GM20000 (cell line): ENCODE measurements around the gene CSK.
A peak's percentile ranks its signal among the peaks of the same experiment; 100 is the strongest.

Source experiments
- DNase-seq: peaks from one replicate; pipeline ENCODE4 v3.0.0; 2012; ENCODE audit warnings: low spot score
- TF ChIP-seq, protein P1 (sequence below): IDR thresholded peaks from 2 replicates; pipeline ENCODE4 v1.5.1; 2012; ENCODE audit warnings: mild to moderate bottlenecking, control low read depth; ENCODE audit errors: extremely low read depth, missing control alignments

Gene CSK

DNA sequence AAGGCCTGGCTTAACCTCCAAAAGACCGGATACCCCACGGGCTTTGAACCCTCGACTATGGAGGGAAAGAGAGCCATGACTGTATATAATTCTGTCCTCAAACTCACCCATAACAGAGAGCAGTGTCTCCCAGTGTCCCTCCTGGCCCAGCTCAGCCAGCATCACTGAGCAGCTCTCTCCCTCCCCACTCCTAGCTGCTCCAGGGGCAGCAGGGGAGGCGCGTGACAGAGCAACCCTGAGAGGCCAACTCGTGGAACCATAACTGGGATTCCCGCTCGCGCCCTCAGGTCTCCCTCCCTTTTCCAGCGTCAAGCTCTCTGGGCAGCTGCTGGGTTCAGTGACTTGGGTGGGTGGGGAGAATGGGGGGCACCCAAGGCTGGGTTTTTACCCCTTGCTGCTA is 44.0 kb downstream of the CSK start:
- DNase-seq: no peak
- TF ChIP-seq, protein P1, sequence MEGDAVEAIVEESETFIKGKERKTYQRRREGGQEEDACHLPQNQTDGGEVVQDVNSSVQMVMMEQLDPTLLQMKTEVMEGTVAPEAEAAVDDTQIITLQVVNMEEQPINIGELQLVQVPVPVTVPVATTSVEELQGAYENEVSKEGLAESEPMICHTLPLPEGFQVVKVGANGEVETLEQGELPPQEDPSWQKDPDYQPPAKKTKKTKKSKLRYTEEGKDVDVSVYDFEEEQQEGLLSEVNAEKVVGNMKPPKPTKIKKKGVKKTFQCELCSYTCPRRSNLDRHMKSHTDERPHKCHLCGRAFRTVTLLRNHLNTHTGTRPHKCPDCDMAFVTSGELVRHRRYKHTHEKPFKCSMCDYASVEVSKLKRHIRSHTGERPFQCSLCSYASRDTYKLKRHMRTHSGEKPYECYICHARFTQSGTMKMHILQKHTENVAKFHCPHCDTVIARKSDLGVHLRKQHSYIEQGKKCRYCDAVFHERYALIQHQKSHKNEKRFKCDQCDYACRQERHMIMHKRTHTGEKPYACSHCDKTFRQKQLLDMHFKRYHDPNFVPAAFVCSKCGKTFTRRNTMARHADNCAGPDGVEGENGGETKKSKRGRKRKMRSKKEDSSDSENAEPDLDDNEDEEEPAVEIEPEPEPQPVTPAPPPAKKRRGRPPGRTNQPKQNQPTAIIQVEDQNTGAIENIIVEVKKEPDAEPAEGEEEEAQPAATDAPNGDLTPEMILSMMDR: no peak

DNA sequence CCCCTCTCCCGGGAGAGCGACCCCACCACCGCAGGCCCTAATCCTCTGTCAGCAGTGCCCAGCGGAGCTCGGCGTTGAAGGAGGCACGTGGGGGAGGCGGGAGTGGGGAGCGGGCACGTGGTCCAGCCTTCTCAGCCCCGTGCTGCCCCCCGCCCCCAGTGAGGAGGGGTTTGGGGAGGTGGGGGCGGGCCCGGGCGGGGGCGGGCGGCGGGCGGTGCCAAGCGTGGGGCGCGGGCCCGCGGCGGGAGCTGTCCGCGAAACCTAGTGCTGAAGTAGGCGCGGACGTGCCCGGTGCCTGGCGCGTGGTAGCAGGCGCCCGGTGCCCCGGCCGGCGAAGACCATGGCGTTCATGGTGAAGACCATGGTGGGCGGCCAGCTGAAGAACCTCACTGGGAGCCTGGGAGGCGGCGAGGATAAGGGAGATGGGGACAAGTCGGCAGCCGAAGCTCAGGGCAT is 44.5 kb downstream of the CSK start, which contains the start of gene CPLX3:
TSS of gene CPLX3 (plus strand) at position 264 of the 456 bp plus-strand sequence. CDS start at position 341, 77 bp downstream.
- DNase-seq: peak; percentile 74
- TF ChIP-seq, protein P1: no peak

- no peak for DNase-seq
- TF ChIP-seq, protein P1: no peak
These were observed 45.0 kb downstream of the CSK start for GRCh38 chr15:74826921-74827320.

DNA sequence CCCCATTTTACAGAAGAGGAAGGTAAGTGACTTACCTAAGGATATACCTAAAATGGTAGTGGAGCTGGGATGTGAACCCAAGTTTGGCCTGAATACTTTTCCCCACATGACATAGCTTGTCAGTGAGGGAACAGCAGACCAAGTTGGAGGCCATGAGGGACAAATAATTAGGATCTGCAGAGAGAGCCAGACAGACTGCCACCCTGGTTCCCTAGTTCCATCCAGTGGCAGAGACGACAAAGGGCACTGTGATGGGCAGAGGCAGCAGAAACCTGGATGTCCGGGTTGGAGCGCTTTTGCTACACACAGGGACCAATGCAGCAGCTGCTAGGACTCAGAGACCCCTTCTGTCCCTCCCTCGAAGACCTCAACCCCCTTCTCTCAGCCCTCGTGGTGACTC is 45.7 kb downstream of the CSK start:
- TF ChIP-seq, protein P1: no peak

DNA sequence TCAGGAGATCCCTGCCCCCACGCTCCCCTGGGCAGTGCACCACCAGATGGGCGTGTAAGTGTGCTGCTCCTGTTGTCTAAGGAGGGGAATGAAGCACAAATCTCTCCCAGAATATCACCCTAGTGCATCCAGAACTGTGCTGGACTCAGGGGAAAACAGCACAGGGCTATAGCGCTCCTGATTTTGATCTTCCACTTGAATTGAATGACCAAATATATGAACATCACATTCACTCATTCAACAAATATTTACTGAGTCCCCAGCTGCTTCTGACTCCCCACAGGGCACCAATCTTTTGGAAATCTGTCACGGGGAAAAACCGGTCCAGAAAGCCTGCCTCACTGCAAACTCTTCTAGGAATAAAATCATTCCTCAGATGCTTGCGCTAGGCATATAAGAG is 47.0 kb downstream of the CSK start:
- no peak for DNase-seq
- TF ChIP-seq, protein P1: no peak

More for the DNA sequence above, 45.7 kb downstream of the CSK start:
- DNase-seq: no peak

DNA sequence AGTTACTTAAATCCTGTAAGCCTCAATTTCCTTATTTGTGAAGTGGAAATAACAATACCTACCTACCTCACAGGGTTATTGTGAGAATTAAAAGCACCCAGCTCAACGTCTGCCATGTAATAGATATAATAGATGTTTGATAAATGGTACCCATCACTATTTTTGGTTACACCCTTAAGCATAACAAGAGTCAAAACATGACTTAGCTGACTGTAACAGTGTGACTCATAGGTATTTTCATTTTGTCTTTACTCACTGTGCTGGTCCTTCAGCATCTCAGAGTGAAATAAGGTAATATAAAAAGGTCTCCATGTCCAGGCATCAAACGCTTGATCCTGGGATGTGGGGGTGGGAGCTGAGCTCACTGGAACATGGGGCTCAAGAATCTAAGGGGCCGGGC is 47.6 kb downstream of the CSK start:
- TF ChIP-seq, protein P1: no peak

GRCh38 chr15:74829991-74830390 is 48.1 kb downstream of the CSK start:
- TF ChIP-seq, protein P1: no peak
- DNase-seq: no peak

More for the DNA sequence above, 47.6 kb downstream of the CSK start:
- no peak for DNase-seq
